ENCODE measurements around the gene SLC29A2. TPM values are rescaled to one million over a fixed set of nuclear protein-coding genes. Genes with fewer than 3 reads are reported as not detected.

The SLC29A2 gene
- total RNA-seq, 4 donors from 2014 or later, result 1.8 to 2.7 (median 2.4) TPM

GRCh38 chr11:66340596-66341501 is 30.7 kb downstream of the SLC29A2 start:
- no peak for DNase-seq (ENCODE audit: low spot score in 2 of 2)
- WGBS, 2 donors, result 90 to 94% methylated on average over 27 to 28 of the region's 28 CpGs
- H3K4me3 ChIP-seq (ENCODE audit: low read depth, poor library complexity, severe bottlenecking), result no peak overlapping the region
- intact Hi-C loops (cut with DNase I; ENCODE audit: low total_unique reads), result no loop called here
- TF ChIP-seq POLR2A (IDR thresholded peaks at IDR 0.05) (no peak), CTCF (IDR thresholded peaks at IDR 0.05) (no peak)

GRCh38 chr11:66339686-66340483 is 31.7 kb downstream of the SLC29A2 start:
- intact Hi-C loops (cut with DNase I; ENCODE audit: low total_unique reads), result no loop called here
- TF ChIP-seq CTCF (IDR thresholded peaks at IDR 0.05) (no peak), POLR2A (IDR thresholded peaks at IDR 0.05) (no peak)
- 68 to 73% methylated on average over 11 to 14 of the region's 14 CpGs for WGBS, 2 donors
- H3K4me3 ChIP-seq (ENCODE audit: low read depth, poor library complexity, severe bottlenecking), result no peak overlapping the region
- peak in 1 of 2 donors; percentile 81 for DNase-seq (ENCODE audit: low spot score in 2 of 2)

GRCh38 chr11:66339162-66339675 is 32.3 kb downstream of the SLC29A2 start:
- 67% methylated on average over 6 of the region's 6 CpGs for WGBS, 2 donors
- intact Hi-C loops (cut with DNase I; ENCODE audit: low total_unique reads), result no loop called here
- H3K4me3 ChIP-seq (ENCODE audit: low read depth, poor library complexity, severe bottlenecking), result no peak overlapping the region
- no peak for TF ChIP-seq CTCF (IDR thresholded peaks at IDR 0.05)
- no peak for TF ChIP-seq POLR2A (IDR thresholded peaks at IDR 0.05)
- DNase-seq (ENCODE audit: low spot score in 2 of 2), result peak in 1 of 2 donors; percentile 83

GRCh38 chr11:66338276-66339161 is 33.0 kb downstream of the SLC29A2 start:
- no peak overlapping the region for H3K4me3 ChIP-seq (ENCODE audit: low read depth, poor library complexity, severe bottlenecking)
- TF ChIP-seq CTCF (IDR thresholded peaks at IDR 0.05) (no peak), POLR2A (IDR thresholded peaks at IDR 0.05) (no peak)
- intact Hi-C loops (cut with DNase I; ENCODE audit: low total_unique reads), result no loop called here
- DNase-seq (ENCODE audit: low spot score in 2 of 2), result peak in 1 of 2 donors; percentile 85
- 57 to 64% methylated on average over 13 to 16 of the region's 17 CpGs for WGBS, 2 donors
